ENCODE data around the gene SH3PXD2A. TPM values are rescaled to one million over a fixed set of nuclear protein-coding genes. Genes with fewer than 3 reads are reported as not detected.

The SH3PXD2A gene
- total RNA-seq, 1 donor from 2014 or later = 12.4 TPM

- H3K27me3 ChIP-seq (ENCODE audit: control insufficient read depth, insufficient read depth, low read length) = no peaks in the 10 kb centered on the region
- no peak for TF ChIP-seq CTCF (IDR thresholded peaks at IDR 0.05; ENCODE audit: insufficient read depth, low read length, severe bottlenecking)
- DNase-seq (ENCODE audit: low read depth) (no peak), FAIRE-seq (peak; percentile 68)
- H3K4me3 ChIP-seq (ENCODE audit: low read depth, low read length) = no peak overlapping the region
- H3K36me3 ChIP-seq (ENCODE audit: control insufficient read depth, insufficient read depth, low read length) = peaks cover 1% of the 10 kb centered on the region
Measured at GRCh38 chr10:103882285-103883007, 27.1 kb upstream of the SH3PXD2A start.

- DNase-seq (ENCODE audit: low read depth) (peak; percentile 100), FAIRE-seq (peak; percentile 98)
- no peak for TF ChIP-seq CTCF (IDR thresholded peaks at IDR 0.05; ENCODE audit: insufficient read depth, low read length, severe bottlenecking)
- peaks cover 1% of the 10 kb centered on the region for H3K36me3 ChIP-seq (ENCODE audit: control insufficient read depth, insufficient read depth, low read length)
- no peak overlapping the region for H3K4me3 ChIP-seq (ENCODE audit: low read depth, low read length)
- no peaks in the 10 kb centered on the region for H3K27me3 ChIP-seq (ENCODE audit: control insufficient read depth, insufficient read depth, low read length)
Measured at GRCh38 chr10:103881416-103882284, 26.3 kb upstream of the SH3PXD2A start.

GRCh38 chr10:103879831-103880230, 24.5 kb upstream of the SH3PXD2A start:
- DNase-seq (ENCODE audit: low read depth) = no peak
- no peak for FAIRE-seq
- H3K36me3 ChIP-seq (ENCODE audit: control insufficient read depth, insufficient read depth, low read length) = peaks cover 1% of the 10 kb centered on the region

GRCh38 chr10:103879409-103879808, 24.0 kb upstream of the SH3PXD2A start:
- no peak for FAIRE-seq
- TF ChIP-seq CTCF (IDR thresholded peaks at IDR 0.05; ENCODE audit: insufficient read depth, low read length, severe bottlenecking) = no peak
- Histone ChIP-seq H3K4me3 (ENCODE audit: low read depth, low read length) (no peak overlapping the region), H3K36me3 (ENCODE audit: control insufficient read depth, insufficient read depth, low read length) (peaks cover 1% of the 10 kb centered on the region), H3K27me3 (ENCODE audit: control insufficient read depth, insufficient read depth, low read length) (no peaks in the 10 kb centered on the region)
- DNase-seq (ENCODE audit: low read depth) = peak; percentile 44

More at GRCh38 chr10:103879831-103880230, 24.5 kb upstream of the SH3PXD2A start:
- Histone ChIP-seq H3K4me3 (ENCODE audit: low read depth, low read length) (no peak overlapping the region), H3K27me3 (ENCODE audit: control insufficient read depth, insufficient read depth, low read length) (no peaks in the 10 kb centered on the region)
- TF ChIP-seq CTCF (IDR thresholded peaks at IDR 0.05; ENCODE audit: insufficient read depth, low read length, severe bottlenecking) = no peak

- Histone ChIP-seq H3K27me3 (ENCODE audit: control insufficient read depth, insufficient read depth, low read length) (no peaks in the 10 kb centered on the region), H3K36me3 (ENCODE audit: control insufficient read depth, insufficient read depth, low read length) (peaks cover 1% of the 10 kb centered on the region), H3K4me3 (ENCODE audit: low read depth, low read length) (no peak overlapping the region)
- DNase-seq (ENCODE audit: low read depth) = no peak
- FAIRE-seq = no peak
- no peak for TF ChIP-seq CTCF (IDR thresholded peaks at IDR 0.05; ENCODE audit: insufficient read depth, low read length, severe bottlenecking)
Measured at GRCh38 chr10:103877861-103878260, 22.5 kb upstream of the SH3PXD2A start.
